Panc1 (cell line): ENCODE measurements around the gene NEB.

Source experiments
- CTCF ChIP-seq: fragments of 450-650 bp; IDR thresholded peaks from 2 replicates; pipeline ENCODE4 v1.5.1; 2017; ENCODE audit warnings: mild to moderate bottlenecking
- POLR2AphosphoS5 ChIP-seq: IDR thresholded peaks from 2 replicates; pipeline ENCODE4 v1.6.1; 2012; ENCODE audit warnings: mild to moderate bottlenecking, low read depth, low read length, moderate library complexity
- SIN3A ChIP-seq: IDR thresholded peaks from 2 replicates; pipeline ENCODE4 v1.6.1; 2012; ENCODE audit warnings: low read depth, mild to moderate bottlenecking, low read length, moderate library complexity, borderline replicate concordance; ENCODE audit not compliant: insufficient read depth
- TCF7L2 ChIP-seq: IDR thresholded peaks from 2 replicates; pipeline ENCODE4 v1.6.1; 2011; ENCODE audit warnings: mild to moderate bottlenecking, low read depth, low read length, inconsistent platforms
- TF ChIP-seq, protein P1 (sequence below), 2 experiments: IDR thresholded peaks; 2 replicates each; pipeline ENCODE4 v1.6.1; 2011 to 2012; ENCODE audit warnings: low read depth in 2 of 2, control low read depth in 1 of 2, low read length in 1 of 2, mild to moderate bottlenecking in 1 of 2, moderate library complexity in 1 of 2; ENCODE audit not compliant: insufficient read depth in 1 of 2

DNA sequence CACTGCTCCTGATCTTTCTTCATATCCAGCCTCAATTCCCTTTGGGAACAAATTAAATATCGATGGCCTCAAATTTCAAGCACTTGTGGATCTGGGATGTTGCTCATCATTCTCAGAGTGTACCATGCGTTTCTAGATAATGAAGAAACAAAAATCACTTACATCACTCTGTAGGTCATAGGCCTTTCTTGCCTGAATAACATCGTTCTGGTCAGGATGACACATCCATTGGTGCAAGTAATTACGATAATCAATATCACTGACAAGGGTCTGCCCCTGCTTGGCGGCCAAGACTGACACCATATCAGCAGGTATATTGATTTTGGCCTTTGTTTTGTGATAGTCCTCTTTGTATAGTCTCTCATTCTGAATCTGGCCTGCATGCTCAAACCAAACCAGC is 167.3 kb downstream of the NEB start:
- TF ChIP-seq CTCF (no peak), POLR2AphosphoS5 (no peak), SIN3A (no peak), TCF7L2 (no peak)
- TF ChIP-seq, protein P1, sequence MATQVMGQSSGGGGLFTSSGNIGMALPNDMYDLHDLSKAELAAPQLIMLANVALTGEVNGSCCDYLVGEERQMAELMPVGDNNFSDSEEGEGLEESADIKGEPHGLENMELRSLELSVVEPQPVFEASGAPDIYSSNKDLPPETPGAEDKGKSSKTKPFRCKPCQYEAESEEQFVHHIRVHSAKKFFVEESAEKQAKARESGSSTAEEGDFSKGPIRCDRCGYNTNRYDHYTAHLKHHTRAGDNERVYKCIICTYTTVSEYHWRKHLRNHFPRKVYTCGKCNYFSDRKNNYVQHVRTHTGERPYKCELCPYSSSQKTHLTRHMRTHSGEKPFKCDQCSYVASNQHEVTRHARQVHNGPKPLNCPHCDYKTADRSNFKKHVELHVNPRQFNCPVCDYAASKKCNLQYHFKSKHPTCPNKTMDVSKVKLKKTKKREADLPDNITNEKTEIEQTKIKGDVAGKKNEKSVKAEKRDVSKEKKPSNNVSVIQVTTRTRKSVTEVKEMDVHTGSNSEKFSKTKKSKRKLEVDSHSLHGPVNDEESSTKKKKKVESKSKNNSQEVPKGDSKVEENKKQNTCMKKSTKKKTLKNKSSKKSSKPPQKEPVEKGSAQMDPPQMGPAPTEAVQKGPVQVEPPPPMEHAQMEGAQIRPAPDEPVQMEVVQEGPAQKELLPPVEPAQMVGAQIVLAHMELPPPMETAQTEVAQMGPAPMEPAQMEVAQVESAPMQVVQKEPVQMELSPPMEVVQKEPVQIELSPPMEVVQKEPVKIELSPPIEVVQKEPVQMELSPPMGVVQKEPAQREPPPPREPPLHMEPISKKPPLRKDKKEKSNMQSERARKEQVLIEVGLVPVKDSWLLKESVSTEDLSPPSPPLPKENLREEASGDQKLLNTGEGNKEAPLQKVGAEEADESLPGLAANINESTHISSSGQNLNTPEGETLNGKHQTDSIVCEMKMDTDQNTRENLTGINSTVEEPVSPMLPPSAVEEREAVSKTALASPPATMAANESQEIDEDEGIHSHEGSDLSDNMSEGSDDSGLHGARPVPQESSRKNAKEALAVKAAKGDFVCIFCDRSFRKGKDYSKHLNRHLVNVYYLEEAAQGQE (IDR thresholded peaks at IDR 0.05; ENCODE audit: insufficient read depth in 1 of 2, low read depth in 2 of 2, low read length in 1 of 2): no peak
